H1 (cell line): Measurements from ENCODE around the gene WDR74. TPM values are rescaled to one million over a fixed set of nuclear protein-coding genes. Genes with fewer than 3 reads are reported as not detected.

Source experiments
- CTCF ChIA-PET: fragments of 300-600 bp; sonication (Branson Sonifier 250); formaldehyde crosslinking; loops from one replicate; lab custom pipeline; 2021; ENCODE audit not compliant: partially characterized antibody; lab: Charles Lee
- POLR2A ChIA-PET: fragments of 300-600 bp; sonication (Branson Sonifier 250); formaldehyde crosslinking; loops from one replicate; lab custom pipeline; 2021; ENCODE audit warnings: inconsistent platforms; ENCODE audit not compliant: partially characterized antibody; lab: Charles Lee
- DNase-seq, 2 experiments: peaks; one replicate each; pipeline versions ENCODE4 v3.0.0 to v3.0.0-alpha.2; 2010 to 2022; ENCODE audit warnings: low spot score in 2 of 2, low read depth in 1 of 2, mixed read lengths in 1 of 2
- FAIRE-seq: peaks from 2 replicates; lab custom pipeline; 2011; peaks lifted over from hg19 to GRCh38; lab: Jason Lieb, UNC
- H2AFZ ChIP-seq: 2 replicates; pipeline ENCODE4 v1.8.1; 2012; ENCODE audit warnings: low read length, inconsistent platforms
- H2AK5ac ChIP-seq: 2 replicates; pipeline ENCODE4 v1.6.1; 2013; ENCODE audit warnings: low read depth, low read length
- H2BK120ac ChIP-seq: replicated peaks from 2 replicates; pipeline ENCODE3; 2013; ENCODE audit warnings: low read depth, low read length, inconsistent platforms
- H2BK12ac ChIP-seq: 2 replicates; pipeline ENCODE4 v1.6.1; 2013; ENCODE audit warnings: low read depth, low read length
- H2BK15ac ChIP-seq: 2 replicates; pipeline ENCODE4 v1.6.1; 2013; ENCODE audit warnings: low read length
- H2BK20ac ChIP-seq: 2 replicates; pipeline ENCODE4 v1.6.1; 2013; ENCODE audit warnings: low read length
- H2BK5ac ChIP-seq: 2 replicates; pipeline ENCODE4 v1.6.1; 2013; ENCODE audit warnings: low read depth, low read length
- H3K14ac ChIP-seq: 2 replicates; pipeline ENCODE4 v1.6.1; 2013; ENCODE audit warnings: inconsistent platforms; ENCODE audit not compliant: insufficient read length
- H3K18ac ChIP-seq: 2 replicates; pipeline ENCODE4 v1.6.1; 2013; ENCODE audit warnings: low read length; ENCODE audit errors: extremely low read depth
- H3K23ac ChIP-seq: 2 replicates; pipeline ENCODE4 v1.6.1; 2013; ENCODE audit warnings: inconsistent platforms; ENCODE audit not compliant: insufficient read length
- H3K23me2 ChIP-seq: 2 replicates; pipeline ENCODE4 v1.6.1; 2013; ENCODE audit warnings: low read depth, low read length
- H3K27ac ChIP-seq: 2 replicates; pipeline ENCODE4 v1.6.1; 2011; ENCODE audit warnings: low read depth, low read length, inconsistent platforms
- H3K27me3 ChIP-seq, 4 experiments: replicated peaks in 1 of 4; 1 replicate in 1 of 4; 2 replicates in 3 of 4; pipeline versions ENCODE4 v1.6.1 to v1.8.1; 2011 to 2013; ENCODE audit warnings: low read length in 3 of 4, mild to moderate bottlenecking in 3 of 4, inconsistent platforms in 2 of 4, mixed read lengths in 2 of 4, moderate library complexity in 1 of 4; ENCODE audit not compliant: control insufficient read depth in 3 of 4, insufficient read depth in 3 of 4; ENCODE audit errors: extremely low read depth in 1 of 4
- H3K36me3 ChIP-seq, 4 experiments: 2 replicates each; pipeline versions ENCODE4 v1.6.1 to v1.8.1; 2011 to 2013; ENCODE audit warnings: mild to moderate bottlenecking in 4 of 4, low read length in 3 of 4, moderate library complexity in 2 of 4, control low read depth in 1 of 4, inconsistent platforms in 1 of 4; ENCODE audit not compliant: insufficient read depth in 4 of 4, control insufficient read depth in 2 of 4
- H3K4ac ChIP-seq: replicated peaks from 2 replicates; pipeline ENCODE3; 2013; ENCODE audit warnings: low read length, low read depth, mixed read lengths, inconsistent platforms; ENCODE audit not compliant: insufficient read length
- H3K4me1 ChIP-seq, 4 experiments: replicated peaks in 1 of 4; 1 replicate in 1 of 4; 2 replicates in 3 of 4; pipeline versions ENCODE4 v1.6.1 to v1.8.1; 2011 to 2013; ENCODE audit warnings: low read length in 3 of 4, inconsistent platforms in 2 of 4, mixed read lengths in 1 of 4; ENCODE audit not compliant: insufficient read depth in 4 of 4, control insufficient read depth in 3 of 4
- H3K4me2 ChIP-seq, 2 experiments: 2 replicates each; pipeline versions ENCODE4 v1.6.1 to v1.8.1; 2011 to 2013; ENCODE audit warnings: low read depth in 2 of 2, low read length in 2 of 2, control low read depth in 1 of 2, inconsistent platforms in 1 of 2, mild to moderate bottlenecking in 1 of 2; ENCODE audit not compliant: insufficient read depth in 1 of 2
- H3K4me3 ChIP-seq, 4 experiments: fragments of 200-600, 300-600 bp in 1 of 4; sonication (generic), shearing (Covaris generic), sonication (Bioruptor Twin) in 1 of 4; 2 replicates each; pipeline versions ENCODE4 v1.5.1 to v1.8.1; 2011 to 2016; ENCODE audit warnings: low read length in 4 of 4, low read depth in 3 of 4, control low read depth in 2 of 4, inconsistent platforms in 2 of 4, mild to moderate bottlenecking in 2 of 4, mixed read lengths in 1 of 4, moderate library complexity in 1 of 4; ENCODE audit not compliant: insufficient read depth in 2 of 4; ENCODE audit errors: extremely low read depth in 1 of 4
- H3K56ac ChIP-seq: replicated peaks from 2 replicates; pipeline ENCODE3; 2013; ENCODE audit warnings: low read depth, mild to moderate bottlenecking, mixed read lengths, low read length, inconsistent platforms; ENCODE audit not compliant: insufficient read length
- H3K79me1 ChIP-seq: 2 replicates; pipeline ENCODE4 v1.6.1; 2013; ENCODE audit warnings: low read depth, low read length, control low read depth
- H3K79me2 ChIP-seq, 2 experiments: 2 replicates each; pipeline versions ENCODE4 v1.6.1 to v1.8.1; 2012 to 2013; ENCODE audit warnings: low read length in 2 of 2, mild to moderate bottlenecking in 2 of 2, inconsistent platforms in 1 of 2; ENCODE audit not compliant: insufficient read depth in 2 of 2, control insufficient read depth in 1 of 2
- H3K9ac ChIP-seq, 4 experiments: replicated peaks in 1 of 4; 1 replicate in 1 of 4; 2 replicates in 3 of 4; pipeline versions ENCODE4 v1.6.1 to v1.8.1; 2011 to 2013; ENCODE audit warnings: low read depth in 3 of 4, low read length in 3 of 4, control low read depth in 2 of 4, mild to moderate bottlenecking in 2 of 4, moderate library complexity in 2 of 4, inconsistent platforms in 1 of 4; ENCODE audit errors: extremely low read depth in 1 of 4
- H3K9me3 ChIP-seq, 2 experiments: 2 replicates each; pipeline versions ENCODE4 v1.6.1 to v1.8.1; 2012 to 2013; ENCODE audit warnings: mild to moderate bottlenecking in 2 of 2, moderate library complexity in 2 of 2, control low read depth in 1 of 2, inconsistent platforms in 1 of 2, low read depth in 1 of 2, low read length in 1 of 2, mixed read lengths in 1 of 2; ENCODE audit not compliant: insufficient read depth in 2 of 2
- H4K20me1 ChIP-seq, 2 experiments: replicated peaks in 1 of 2; 2 replicates each; pipeline versions ENCODE3 to v1.8.1; 2011 to 2013; ENCODE audit warnings: inconsistent platforms in 2 of 2, low read length in 2 of 2, mild to moderate bottlenecking in 1 of 2; ENCODE audit not compliant: insufficient read depth in 2 of 2, control insufficient read depth in 1 of 2
- H4K5ac ChIP-seq: 2 replicates; pipeline ENCODE4 v1.6.1; 2013; ENCODE audit warnings: low read length, low read depth, mixed read lengths, inconsistent platforms; ENCODE audit not compliant: insufficient read length
- H4K8ac ChIP-seq: 2 replicates; pipeline ENCODE4 v1.8.0; 2013; ENCODE audit warnings: mild to moderate bottlenecking, moderate library complexity, low read length, inconsistent platforms; ENCODE audit not compliant: insufficient read depth; ENCODE audit errors: extremely low read depth
- H4K91ac ChIP-seq: replicated peaks from 2 replicates; pipeline ENCODE3; 2013; ENCODE audit warnings: low read length, mixed read lengths, inconsistent platforms; ENCODE audit not compliant: insufficient read length
- FOSL1 ChIP-seq: IDR thresholded peaks from 2 replicates; pipeline ENCODE4 v1.6.1; 2011; ENCODE audit warnings: mild to moderate bottlenecking, low read depth, low read length, moderate library complexity; ENCODE audit not compliant: insufficient read depth
- RNF2 ChIP-seq: fragments of 200-900, 300-1000 bp; sonication (generic); IDR thresholded peaks from 2 replicates; pipeline ENCODE4 v1.7.1; 2016; ENCODE audit warnings: borderline replicate concordance, low read depth, mild to moderate bottlenecking, antibody characterized with exemption, low read length; ENCODE audit not compliant: poor library complexity, severe bottlenecking; ENCODE audit errors: missing control alignments
- WGBS, 2 experiments: shearing (Covaris generic) in 1 of 2; methylation state at CpG; one replicate each; pipeline versions ENCODE4 v1.1.6 to v1.1.7; 2013 to 2015; ENCODE audit warnings: low lambda C conversion rate in 2 of 2, mixed read lengths in 2 of 2, inconsistent platforms in 1 of 2, low coverage in 1 of 2, missing lambda C conversion rate in 1 of 2; ENCODE audit not compliant: insufficient replicate concordance in 2 of 2, insufficient coverage in 1 of 2, insufficient read length in 1 of 2; ENCODE audit errors: extremely low coverage in 1 of 2, missing lambda C conversion rate in 1 of 2; 5-methylcytosine and 5-hydroxymethylcytosine counted together
- polyA plus RNA-seq, 7 experiments: library from polyadenylated mRNA; depleted of rRNA in 3 of 7; stranded (reverse) in 5 of 7; unstranded in 2 of 7; fragments of >200 nt in 5 of 7; fragments of 200-250 nt in 2 of 7; gene quantifications; 1 replicate in 5 of 7; 2 replicates in 1 of 7; 4 replicates in 1 of 7; pipeline versions ENCODE4 v1.2.1 to v1.2.3, GENCODE V29; 2011 to 2013; ENCODE audit warnings: missing spikeins in 2 of 7, mixed read lengths in 2 of 7
- total RNA-seq: library from RNA; stranded (reverse); fragmentation: NEBNext Ultra II Directional; extraction: Animal tissue kit (Norgen Biotek cat#: 25700); gene quantifications from 2 replicates; pipeline ENCODE4 v1.2.1, GENCODE V29; 2021

WDR74 gene
- total and polyA plus RNA-seq, 2 of the 8 experiments (the other 6 are each of a cell fraction or from before 2014, with no cell fraction given), result 93.6 to 97.0 TPM

DNA sequence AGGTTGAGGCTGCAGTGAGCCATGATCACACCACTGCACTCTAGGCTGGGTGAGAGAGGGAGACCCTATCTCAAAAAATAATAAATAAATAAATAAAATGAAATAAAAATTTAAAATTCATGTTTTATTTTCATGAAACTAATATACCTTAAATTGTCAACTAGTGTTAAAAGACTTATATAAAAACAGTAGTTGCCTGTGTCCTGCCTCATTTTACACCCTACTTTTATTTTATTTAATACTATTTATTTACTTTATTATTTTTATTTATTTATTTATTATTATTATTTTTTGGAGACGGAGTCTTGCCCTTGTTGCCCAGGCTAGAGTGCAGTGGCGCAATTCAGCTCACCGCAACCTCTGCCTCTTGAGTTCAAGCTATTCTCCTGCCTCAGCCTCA is 4.8 kb upstream of the WDR74 start:
- no peaks in the 10 kb centered on the region for H4K20me1 ChIP-seq
- H3K27me3 ChIP-seq, result no peaks in the 10 kb centered on the region
- H4K8ac ChIP-seq, result no peak overlapping the region
- H2BK5ac ChIP-seq, result no peak overlapping the region
- H4K5ac ChIP-seq, result no peak overlapping the region
- H3K14ac ChIP-seq, result no peak overlapping the region
- CTCF ChIA-PET, result interaction anchor here (0.7 to 1.3 kb wide), 3 partner anchors 11 to 56 kb away, joined by 3 read pairs; partner anchors contain the start of gene TMEM179B
- POLR2A ChIA-PET, result interaction anchor here (1.0 to 20.0 kb wide), 7 partner anchors 9 to 243 kb away, joined by 4 to 2104 read pairs (median 90); partner anchors contain the start of genes C11orf98, CSKMT, MTA2 and NXF1
- H3K36me3 ChIP-seq, result no peaks in the 10 kb centered on the region
- H3K4ac ChIP-seq, result no peak overlapping the region
- no peak overlapping the region for H4K91ac ChIP-seq
- WGBS, 2 experiments, result 100% methylated on average over 3 of the region's 3 CpGs; no CpG with 5 or more reads in 1 of the 2 experiments
- no peak overlapping the region for H3K23ac ChIP-seq
- H2BK15ac ChIP-seq, result no peak overlapping the region
- H3K27ac ChIP-seq, result no peak overlapping the region
- H3K23me2 ChIP-seq, result peaks cover 16% of the 10 kb centered on the region
- H2BK12ac ChIP-seq, result no peak overlapping the region
- H3K18ac ChIP-seq, result no peak overlapping the region
- H3K4me3 ChIP-seq, result no peak overlapping the region
- peaks cover 0 to 5% (median 1%) of the 10 kb centered on the region in 4 experiments; a peak in 2 of 7 replicates for H3K4me1 ChIP-seq
- no peaks in the 10 kb centered on the region for H3K9me3 ChIP-seq
- no peak overlapping the region for H2AFZ ChIP-seq
- no peak overlapping the region for H2BK120ac ChIP-seq
- H3K9ac ChIP-seq, result no peak overlapping the region
- H3K4me2 ChIP-seq, result no peak overlapping the region
- no peak overlapping the region for H3K56ac ChIP-seq
- no peaks in the 10 kb centered on the region for H3K79me1 ChIP-seq
- no peak overlapping the region for H2BK20ac ChIP-seq
- no peak overlapping the region for H2AK5ac ChIP-seq
- no peak for DNase-seq
- H3K79me2 ChIP-seq, result peaks cover 0 to 2% of the 10 kb centered on the region in 2 experiments; a peak in 1 of 4 replicates
- FAIRE-seq, result no peak
- TF ChIP-seq FOSL1 (no peak), RNF2 (no peak)
